AG09319 (cell line): ENCODE measurements around the gene KCNK3.

Experiments
- DNase-seq: peaks from one replicate; pipeline ENCODE4 v3.0.0-alpha.2; 2010; ENCODE audit warnings: low read depth; ENCODE audit errors: extremely low read depth
- TF ChIP-seq, protein P1 (sequence below): IDR thresholded peaks from 2 replicates; pipeline ENCODE4 v1.5.1; 2011; ENCODE audit warnings: low read depth, mild to moderate bottlenecking, inconsistent platforms, low read length, moderate library complexity

KCNK3 gene

DNA sequence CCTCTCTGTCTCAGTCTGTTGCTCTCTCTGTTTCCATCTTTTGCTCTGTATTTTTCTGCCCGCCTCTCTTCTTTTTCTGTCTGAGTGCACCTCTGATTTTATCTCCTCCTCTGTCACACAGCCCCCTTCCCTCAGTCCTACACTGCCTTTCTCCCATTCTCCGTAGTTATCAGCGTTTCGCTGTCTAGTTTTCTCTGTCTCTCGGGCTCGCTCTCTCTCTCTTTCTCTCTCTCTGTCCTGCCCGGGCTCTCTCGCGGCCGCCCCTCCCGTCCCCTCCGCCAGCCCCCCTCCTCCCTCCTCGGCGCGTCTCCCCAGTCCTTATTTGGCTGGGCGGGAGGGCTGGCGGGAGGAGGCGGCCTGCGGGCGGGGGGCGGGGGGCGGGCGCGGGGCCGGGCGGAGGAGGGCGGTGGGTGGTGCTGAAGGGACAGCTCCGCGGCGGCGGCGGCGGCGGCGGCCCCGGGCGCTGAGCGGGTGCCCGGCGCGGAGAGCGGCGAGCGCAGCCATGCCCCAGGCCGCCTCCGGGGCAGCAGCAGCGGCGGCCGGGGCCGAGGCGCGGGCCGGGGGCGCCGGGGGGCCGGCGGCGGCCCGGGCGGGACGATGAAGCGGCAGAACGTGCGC, at the start of gene KCNK3:
TSS of gene KCNK3 (plus strand) at position 444 of the 618 bp plus-strand sequence. CDS start at position 598, 154 bp downstream.
- DNase-seq: no peak

DNA sequence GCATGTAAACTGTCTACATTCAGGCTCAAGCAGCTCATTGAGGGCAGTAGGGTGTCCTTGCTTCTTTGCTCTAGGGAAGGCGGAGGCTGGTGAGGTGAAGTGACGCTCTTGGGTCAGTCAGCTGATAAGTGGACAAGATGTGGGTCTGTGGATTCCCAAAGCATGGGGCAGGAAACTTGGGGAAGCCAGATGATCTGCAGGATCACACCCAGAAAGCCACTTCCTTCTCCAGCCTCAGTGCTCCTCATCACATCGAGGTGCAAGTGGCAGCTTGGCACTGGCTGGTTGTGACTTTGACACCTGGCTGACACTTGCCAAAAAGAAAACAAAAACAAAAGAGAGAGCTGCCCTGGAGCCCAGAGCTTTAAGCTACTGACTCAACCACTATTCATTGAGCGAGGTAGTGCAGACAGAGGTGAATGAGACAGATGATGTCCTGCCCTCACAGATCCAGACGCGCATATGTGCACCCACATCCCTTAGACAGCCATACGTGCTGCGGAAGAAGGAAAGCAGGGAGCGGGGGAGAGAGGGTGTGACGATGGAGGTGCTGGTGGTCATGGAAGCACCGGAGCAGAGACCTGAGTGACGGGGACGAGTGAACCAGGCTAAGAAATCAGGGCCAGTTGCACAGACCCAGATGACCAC, 48.2 kb upstream of the KCNK3 start:
- TF ChIP-seq, protein P1, sequence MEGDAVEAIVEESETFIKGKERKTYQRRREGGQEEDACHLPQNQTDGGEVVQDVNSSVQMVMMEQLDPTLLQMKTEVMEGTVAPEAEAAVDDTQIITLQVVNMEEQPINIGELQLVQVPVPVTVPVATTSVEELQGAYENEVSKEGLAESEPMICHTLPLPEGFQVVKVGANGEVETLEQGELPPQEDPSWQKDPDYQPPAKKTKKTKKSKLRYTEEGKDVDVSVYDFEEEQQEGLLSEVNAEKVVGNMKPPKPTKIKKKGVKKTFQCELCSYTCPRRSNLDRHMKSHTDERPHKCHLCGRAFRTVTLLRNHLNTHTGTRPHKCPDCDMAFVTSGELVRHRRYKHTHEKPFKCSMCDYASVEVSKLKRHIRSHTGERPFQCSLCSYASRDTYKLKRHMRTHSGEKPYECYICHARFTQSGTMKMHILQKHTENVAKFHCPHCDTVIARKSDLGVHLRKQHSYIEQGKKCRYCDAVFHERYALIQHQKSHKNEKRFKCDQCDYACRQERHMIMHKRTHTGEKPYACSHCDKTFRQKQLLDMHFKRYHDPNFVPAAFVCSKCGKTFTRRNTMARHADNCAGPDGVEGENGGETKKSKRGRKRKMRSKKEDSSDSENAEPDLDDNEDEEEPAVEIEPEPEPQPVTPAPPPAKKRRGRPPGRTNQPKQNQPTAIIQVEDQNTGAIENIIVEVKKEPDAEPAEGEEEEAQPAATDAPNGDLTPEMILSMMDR: no peak
- DNase-seq: no peak

More for the DNA sequence above, at the start of gene KCNK3:
- TF ChIP-seq, protein P1: no peak

DNA sequence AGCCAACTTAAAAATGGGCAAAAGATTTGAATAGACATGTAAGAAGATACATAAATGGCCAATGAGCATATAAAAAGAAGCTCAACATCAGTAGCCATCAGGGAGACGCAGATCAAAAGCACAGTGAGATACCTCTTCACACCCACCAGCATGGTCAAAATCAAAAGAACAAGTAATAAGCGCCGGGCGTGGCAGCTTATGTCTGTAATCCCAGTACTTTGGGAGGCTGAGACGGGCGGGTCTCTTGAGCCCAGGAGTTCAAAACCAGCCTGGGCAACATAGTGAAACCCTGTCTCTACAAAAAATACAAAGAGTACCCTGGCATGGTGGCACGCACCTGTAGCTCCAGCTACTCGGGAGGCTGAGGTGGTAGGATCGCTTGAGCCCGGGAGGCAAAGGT, 46.8 kb upstream of the KCNK3 start:
- TF ChIP-seq, protein P1: no peak
- DNase-seq: no peak

DNA sequence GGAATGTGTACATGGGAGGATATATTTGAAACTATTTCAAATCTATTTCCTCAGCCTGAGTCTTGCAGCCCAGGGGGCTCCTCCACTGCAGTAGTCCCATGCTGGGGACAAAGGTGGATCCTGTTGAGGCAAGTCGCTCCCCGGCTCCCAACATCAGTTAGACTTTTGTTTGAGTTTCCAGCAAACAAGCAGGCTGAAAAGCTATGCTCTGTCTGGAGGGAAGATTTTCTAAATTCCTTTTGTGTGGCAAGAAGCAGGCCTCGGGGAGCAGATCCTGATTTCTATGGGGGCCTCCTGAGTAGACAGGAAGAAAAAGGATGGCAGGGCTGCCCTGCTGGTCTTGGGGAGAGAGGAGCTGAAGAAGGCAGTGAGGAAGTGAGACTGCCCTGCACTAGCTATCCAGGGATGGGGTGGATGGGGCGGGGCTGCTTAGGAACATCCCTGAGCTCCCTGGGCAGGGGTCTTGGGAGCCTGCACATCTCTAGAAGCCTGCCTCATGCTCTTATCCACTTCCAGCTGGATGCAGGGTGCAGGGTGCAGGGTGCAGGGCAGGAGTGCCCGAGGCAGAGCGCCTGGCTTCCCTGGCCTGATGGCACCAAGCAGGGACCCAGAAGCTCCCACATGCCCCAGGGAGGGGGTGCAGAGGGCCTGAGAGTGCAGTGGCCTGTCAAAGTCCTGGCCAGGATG, 45.4 kb upstream of the KCNK3 start:
- TF ChIP-seq, protein P1: no peak
- no peak for DNase-seq

DNA sequence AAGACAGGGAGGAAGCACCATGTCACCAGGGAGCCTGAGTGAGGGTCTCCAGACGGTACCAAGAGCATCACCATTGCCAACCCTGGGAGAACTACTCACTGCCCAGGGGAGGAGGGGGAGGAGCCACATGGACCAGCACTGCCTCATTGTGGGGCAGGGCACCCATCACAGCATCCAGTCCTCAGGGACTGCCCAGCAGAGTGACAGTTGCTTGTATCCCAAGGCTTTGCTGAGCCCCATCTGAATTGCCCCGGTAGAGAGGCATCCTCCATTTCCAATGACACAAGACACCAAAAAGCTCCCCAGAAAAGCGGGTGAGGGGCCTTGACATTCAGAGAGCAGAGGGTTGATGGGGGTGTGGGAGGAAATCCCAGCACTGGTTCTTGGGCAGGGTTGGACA, 44.5 kb upstream of the KCNK3 start:
- TF ChIP-seq, protein P1: no peak
- no peak for DNase-seq

DNA sequence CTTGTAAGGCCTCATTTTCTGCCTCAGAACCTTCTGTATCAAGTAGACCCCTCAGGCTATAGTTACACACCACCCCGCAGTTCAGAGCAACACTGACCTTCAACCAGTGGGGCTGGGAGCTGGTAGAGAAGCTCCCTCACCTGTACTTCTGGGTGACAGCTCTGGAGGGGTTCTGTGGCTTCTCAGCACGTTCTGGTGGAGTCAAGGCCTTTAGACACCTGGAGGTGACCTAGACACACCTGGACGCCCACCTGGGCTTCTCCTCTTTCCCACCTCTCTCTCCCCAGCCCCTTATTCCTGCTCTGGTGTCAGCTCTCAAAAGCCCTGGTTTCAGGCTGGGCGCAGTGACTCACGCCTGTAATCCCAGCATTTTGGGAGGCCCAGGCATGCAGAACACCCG, 44.0 kb upstream of the KCNK3 start:
- DNase-seq: no peak
- TF ChIP-seq, protein P1: no peak

DNA sequence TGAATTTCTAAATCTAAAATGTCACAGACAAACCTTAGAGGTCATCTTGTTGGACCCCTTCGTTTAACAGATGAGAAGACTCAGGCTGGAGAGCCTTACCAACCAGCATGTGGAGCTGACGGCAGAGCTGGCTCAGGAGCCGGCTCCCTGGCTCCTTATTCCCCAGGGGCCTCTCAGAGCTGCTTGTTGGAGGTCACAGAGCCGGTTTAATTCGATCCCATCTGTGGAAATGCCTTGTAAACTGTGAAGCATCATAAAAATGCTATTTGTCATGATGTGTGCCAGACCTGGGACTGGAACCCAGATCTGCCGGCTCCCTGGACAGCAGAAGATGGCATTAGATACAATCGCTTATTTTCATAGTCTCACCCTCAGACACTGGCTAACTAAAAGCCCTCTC, 43.2 kb upstream of the KCNK3 start:
- TF ChIP-seq, protein P1: no peak
- DNase-seq: no peak
